Lower lobe of right lung (tissue), 2 donors: ENCODE measurements around the gene SPTB. TPM values are rescaled to one million over a fixed set of nuclear protein-coding genes. Genes with fewer than 3 reads are reported as not detected.

Experiments used
- ATAC-seq, 2 donors: fragments of 200-7000 bp; cut with Tn5 transposase; one replicate each; pipeline ENCODE4 v1.9.1; 2020 to 2022; ENCODE audit warnings: mild to moderate bottlenecking in 2 of 2, moderate library complexity in 2 of 2
- DNase-seq: peaks from one replicate; pipeline ENCODE4 v3.0.0-alpha.2; 2020
- H3K27ac ChIP-seq: fragments of 200-600 bp; one replicate; pipeline ENCODE4 v1.8.0; 2022
- H3K27me3 ChIP-seq: fragments of 200-600 bp; one replicate; pipeline ENCODE4 v1.8.0; 2022; ENCODE audit warnings: low read depth
- H3K36me3 ChIP-seq: fragments of 200-600 bp; one replicate; pipeline ENCODE4 v1.8.0; 2022; ENCODE audit warnings: mild to moderate bottlenecking
- H3K4me1 ChIP-seq: fragments of 200-600 bp; one replicate; pipeline ENCODE4 v1.8.0; 2022
- H3K4me3 ChIP-seq: fragments of 200-600 bp; one replicate; pipeline ENCODE4 v1.8.0; 2022; ENCODE audit warnings: mild to moderate bottlenecking
- H3K9me3 ChIP-seq: fragments of 200-600 bp; one replicate; pipeline ENCODE4 v1.8.0; 2022
- CTCF ChIP-seq: fragments of 200-600 bp; IDR thresholded peaks from one replicate; pipeline ENCODE4 v1.8.0; 2022; ENCODE audit warnings: antibody characterized with exemption, mild to moderate bottlenecking
- intact Hi-C: fragments of 100-400 bp; cut with DNase I; formaldehyde crosslinking; loops from one replicate; pipeline ENCODE4 v1.11.0; 2022
- total RNA-seq: library from RNA; stranded (reverse); fragmentation: NEBNext Ultra II Directional; extraction: Animal tissue kit (Norgen Biotek cat#: 25700); gene quantifications from one replicate; pipeline ENCODE4 v1.2.1, GENCODE V29; 2021
- donor health status: DM: no; HTN: yes; CAD: no; lungs with severe emphysema.

SPTB gene
- total RNA-seq, 1 donor from 2014 or later, result 2.5 TPM

- Histone ChIP-seq H3K9me3 (no peaks in the 10 kb centered on the region), H3K36me3 (no peaks in the 10 kb centered on the region), H3K4me3 (no peak overlapping the region), H3K27ac (no peak overlapping the region), H3K27me3 (no peaks in the 10 kb centered on the region), H3K4me1 (no peaks in the 10 kb centered on the region)
- no peak for TF ChIP-seq CTCF
- intact Hi-C loops, result no loop called here
- no peak for ATAC-seq
- no peak for DNase-seq
Measured at GRCh38 chr14:64773046-64773445, 106.7 kb downstream of the SPTB start.

GRCh38 chr14:64772397-64772950, 107.2 kb downstream of the SPTB start:
- DNase-seq (no peak), ATAC-seq (no peak)
- Histone ChIP-seq H3K4me1 (no peaks in the 10 kb centered on the region), H3K9me3 (no peaks in the 10 kb centered on the region), H3K27ac (no peak overlapping the region), H3K36me3 (no peaks in the 10 kb centered on the region), H3K27me3 (no peaks in the 10 kb centered on the region), H3K4me3 (no peak overlapping the region)
- intact Hi-C loops, result no loop called here
- TF ChIP-seq CTCF, result no peak

GRCh38 chr14:64771161-64771560, 108.5 kb downstream of the SPTB start:
- Histone ChIP-seq H3K27ac (no peak overlapping the region), H3K27me3 (no peaks in the 10 kb centered on the region), H3K4me3 (no peak overlapping the region), H3K9me3 (no peaks in the 10 kb centered on the region), H3K36me3 (no peaks in the 10 kb centered on the region), H3K4me1 (no peaks in the 10 kb centered on the region)
- ATAC-seq (no peak), DNase-seq (no peak)
- intact Hi-C loops, result no loop called here
- TF ChIP-seq CTCF, result no peak

- no peak for DNase-seq
- no peak for TF ChIP-seq CTCF
Measured at GRCh38 chr14:64770751-64771150, 109.0 kb downstream of the SPTB start.

GRCh38 chr14:64769096-64770020, 110.3 kb downstream of the SPTB start:
- no peak for TF ChIP-seq CTCF

More at GRCh38 chr14:64770751-64771150, 109.0 kb downstream of the SPTB start:
- no peak for ATAC-seq
- intact Hi-C loops, result no loop called here
- Histone ChIP-seq H3K4me1 (no peaks in the 10 kb centered on the region), H3K36me3 (no peaks in the 10 kb centered on the region), H3K27ac (no peak overlapping the region), H3K9me3 (no peaks in the 10 kb centered on the region), H3K4me3 (no peak overlapping the region), H3K27me3 (no peaks in the 10 kb centered on the region)

More at GRCh38 chr14:64769096-64770020, 110.3 kb downstream of the SPTB start:
- Histone ChIP-seq H3K27me3 (no peaks in the 10 kb centered on the region), H3K36me3 (no peaks in the 10 kb centered on the region), H3K9me3 (no peaks in the 10 kb centered on the region), H3K4me3 (no peak overlapping the region), H3K4me1 (peaks cover 4% of the 10 kb centered on the region), H3K27ac (no peak overlapping the region)
- ATAC-seq (no peak), DNase-seq (no peak)
- intact Hi-C loops, result no loop called here
